Gastroesophageal sphincter (tissue), 3 donors: ENCODE data around the gene SYNE1.

Source experiments
- POLR2A ChIP-seq, 2 donors: fragments of 450-650 bp; IDR thresholded peaks; one replicate each; pipeline ENCODE4 v1.6.1; 2017; ENCODE audit warnings: antibody characterized with exemption in 2 of 2, mild to moderate bottlenecking in 2 of 2, moderate library complexity in 1 of 2
- TF ChIP-seq, protein P1 (sequence below), 4 experiments: fragments of 200-600 bp in 2 of 4; fragments of 450-650 bp in 2 of 4; sonication (generic) in 1 of 4; IDR thresholded peaks; one replicate each; pipeline ENCODE4 v1.5.1; 2017 to 2019; ENCODE audit warnings: antibody characterized with exemption in 4 of 4, mild to moderate bottlenecking in 2 of 4, moderate library complexity in 2 of 4

DNA sequence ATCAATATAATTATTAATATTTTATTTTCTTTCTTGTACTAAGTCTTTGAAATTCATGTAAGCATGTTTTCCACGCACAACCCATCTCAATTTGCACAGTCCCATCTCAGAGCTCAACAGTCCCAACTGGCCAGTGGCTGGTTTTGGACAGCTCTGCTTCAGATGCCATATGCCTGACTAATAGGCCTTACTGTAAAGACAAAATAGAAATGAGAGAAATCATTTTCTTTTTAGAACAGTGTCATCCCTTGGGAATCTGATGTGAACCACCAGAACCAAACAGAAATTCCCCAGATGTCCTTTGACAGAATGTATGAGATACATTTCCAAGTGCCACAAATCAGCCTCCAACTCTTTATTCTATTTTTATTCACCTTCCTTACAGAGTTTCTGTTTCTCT lies 490.8 kb downstream of the SYNE1 start:
- TF ChIP-seq POLR2A (IDR thresholded peaks at IDR 0.05) = no peak
- TF ChIP-seq, protein P1, sequence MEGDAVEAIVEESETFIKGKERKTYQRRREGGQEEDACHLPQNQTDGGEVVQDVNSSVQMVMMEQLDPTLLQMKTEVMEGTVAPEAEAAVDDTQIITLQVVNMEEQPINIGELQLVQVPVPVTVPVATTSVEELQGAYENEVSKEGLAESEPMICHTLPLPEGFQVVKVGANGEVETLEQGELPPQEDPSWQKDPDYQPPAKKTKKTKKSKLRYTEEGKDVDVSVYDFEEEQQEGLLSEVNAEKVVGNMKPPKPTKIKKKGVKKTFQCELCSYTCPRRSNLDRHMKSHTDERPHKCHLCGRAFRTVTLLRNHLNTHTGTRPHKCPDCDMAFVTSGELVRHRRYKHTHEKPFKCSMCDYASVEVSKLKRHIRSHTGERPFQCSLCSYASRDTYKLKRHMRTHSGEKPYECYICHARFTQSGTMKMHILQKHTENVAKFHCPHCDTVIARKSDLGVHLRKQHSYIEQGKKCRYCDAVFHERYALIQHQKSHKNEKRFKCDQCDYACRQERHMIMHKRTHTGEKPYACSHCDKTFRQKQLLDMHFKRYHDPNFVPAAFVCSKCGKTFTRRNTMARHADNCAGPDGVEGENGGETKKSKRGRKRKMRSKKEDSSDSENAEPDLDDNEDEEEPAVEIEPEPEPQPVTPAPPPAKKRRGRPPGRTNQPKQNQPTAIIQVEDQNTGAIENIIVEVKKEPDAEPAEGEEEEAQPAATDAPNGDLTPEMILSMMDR (IDR thresholded peaks at IDR 0.05) = no peak
